PC-3 (cell line): Measurements from ENCODE around the gene ENTR1. TPM values are rescaled to one million over a fixed set of nuclear protein-coding genes. Genes with fewer than 3 reads are reported as not detected.
"Not testable (repeated sequence)": the region's sequence is repeated elsewhere in the genome, so short reads cannot be mapped to it uniquely, and the experiment has no call there.

Experiments
- ATAC-seq: fragments of 200-7000 bp; cut with Tn5 transposase; 2 replicates; pipeline ENCODE4 v1.9.1; 2020; ENCODE audit warnings: mild to moderate bottlenecking, moderate library complexity
- BruUV-seq: library from RNA; stranded (reverse); fragments of 400-500 nt; replicated peaks from 2 replicates; lab custom pipeline; 2021; lab: Mats Ljungman, UMichigan
- CTCF ChIA-PET: fragments of 300-600 bp; sonication (Branson Sonifier 250); formaldehyde crosslinking; loops from one replicate; lab custom pipeline; 2022; ENCODE audit warnings: antibody characterized with exemption; lab: Charles Lee
- POLR2A ChIA-PET: fragments of 300-600 bp; sonication (Branson Sonifier 250); formaldehyde crosslinking; loops from one replicate; lab custom pipeline; 2022; ENCODE audit warnings: antibody characterized with exemption; ENCODE audit not compliant: unreplicated experiment; lab: Charles Lee
- DNase-seq: peaks from one replicate; pipeline ENCODE4 v3.0.0-alpha.2; 2015
- H2AFZ ChIP-seq: fragments of 300-600 bp; sonication (generic); 2 replicates; pipeline ENCODE4 v1.6.0; 2016; ENCODE audit warnings: antibody characterized with exemption, low read length
- H3F3A ChIP-seq: fragments of 300-600 bp; sonication (generic); one replicate; pipeline ENCODE4 v1.6.0; 2017; ENCODE audit warnings: antibody characterized with exemption, low read length, control low read depth, mild to moderate bottlenecking; ENCODE audit not compliant: unreplicated experiment
- H3K27ac ChIP-seq: fragments of 300-600 bp; sonication (generic); 2 replicates; pipeline ENCODE4 v1.5.1; 2016; ENCODE audit warnings: mild to moderate bottlenecking, low read length
- H3K27me3 ChIP-seq: fragments of 300-600 bp; sonication (generic); 2 replicates; pipeline ENCODE4 v1.6.1; 2016; ENCODE audit warnings: low read length, mixed read lengths
- H3K36me3 ChIP-seq: fragments of 300-600 bp; sonication (generic); 2 replicates; pipeline ENCODE4 v1.6.1; 2016; ENCODE audit warnings: low read depth, mixed run types, low read length, mixed read lengths
- H3K4me1 ChIP-seq: fragments of 300-600 bp; sonication (generic); 2 replicates; pipeline ENCODE4 v1.5.1; 2016; ENCODE audit warnings: low read length; ENCODE audit not compliant: insufficient read depth
- H3K4me2 ChIP-seq: fragments of 300-600 bp; sonication (generic); 2 replicates; pipeline ENCODE4 v1.6.0; 2016; ENCODE audit warnings: low read length
- H3K4me3 ChIP-seq: fragments of 300-600 bp; sonication (generic); 2 replicates; pipeline ENCODE4 v1.5.1; 2016; ENCODE audit warnings: mild to moderate bottlenecking, low read length, mixed read lengths
- H3K79me2 ChIP-seq: fragments of 300-600 bp; sonication (generic); 2 replicates; pipeline ENCODE4 v1.6.1; 2017; ENCODE audit warnings: low read length, mixed read lengths
- H3K9ac ChIP-seq: fragments of 300-600 bp; sonication (generic); 2 replicates; pipeline ENCODE4 v1.6.0; 2016; ENCODE audit warnings: mild to moderate bottlenecking, low read length
- H3K9me2 ChIP-seq: fragments of 300-600 bp; sonication (generic); replicated peaks from 2 replicates; pipeline ENCODE4 v1.6.1; 2016; ENCODE audit warnings: mixed run types, low read length, mixed read lengths
- H3K9me3 ChIP-seq: fragments of 300-600 bp; sonication (generic); 2 replicates; pipeline ENCODE4 v1.6.1; 2016; ENCODE audit warnings: low read length, mixed read lengths
- H4K20me1 ChIP-seq: fragments of 300-600 bp; sonication (generic); 2 replicates; pipeline ENCODE4 v1.6.1; 2016; ENCODE audit warnings: low read length, mixed read lengths
- CTCF ChIP-seq: fragments of 300-600 bp; sonication (generic); conservative IDR thresholded peaks from 2 replicates; pipeline ENCODE4 v1.5.1; 2017; ENCODE audit warnings: antibody characterized with exemption, low read depth, mild to moderate bottlenecking, low read length
- EZH2 ChIP-seq: fragments of 300-600 bp; sonication (generic); IDR thresholded peaks from one replicate; pipeline ENCODE4 v1.6.1; 2017; ENCODE audit warnings: antibody characterized with exemption, mild to moderate bottlenecking, low read length; ENCODE audit not compliant: unreplicated experiment
- EZH2phosphoT487 ChIP-seq: fragments of 300-600 bp; sonication (generic); IDR thresholded peaks from 2 replicates; pipeline ENCODE4 v1.6.1; 2018; ENCODE audit warnings: mild to moderate bottlenecking, antibody characterized with exemption, low read length, borderline replicate concordance
- intact Hi-C: fragments of 100-400 bp; cut with micrococcal nuclease; formaldehyde crosslinking; loops from 2 replicates; pipeline ENCODE4 v1.9.0; 2023
- total RNA-seq: library from RNA; depleted of rRNA; stranded (reverse); fragments of >200 nt; gene quantifications from 2 replicates; pipeline ENCODE4 v1.2.3, GENCODE V29; 2014

Gene ENTR1
- total RNA-seq, 1 experiment from 2014 or later, result 32.3 TPM

GRCh38 chr9:136407911-136408310 lies 2.5 kb downstream of the ENTR1 start:
- H3K4me3 ChIP-seq, result no peak overlapping the region
- H3F3A ChIP-seq, result no peaks in the 10 kb centered on the region
- ChIA-PET POLR2A (no interaction called here), CTCF (no interaction called here)
- DNase-seq (no peak), ATAC-seq (no peak)
- H3K4me1 ChIP-seq, result peaks cover 18% of the 10 kb centered on the region; the same call in 1 of the 2 replicates
- H3K4me2 ChIP-seq, result no peak overlapping the region
- H2AFZ ChIP-seq, result no peak overlapping the region
- no TSS peak for BruUV-seq
- H3K9me3 ChIP-seq, result no peaks in the 10 kb centered on the region
- TF ChIP-seq EZH2 (no peak), CTCF (no peak), EZH2phosphoT487 (no peak)
- intact Hi-C loops, result no loop called here
- H3K9ac ChIP-seq, result no peak overlapping the region
- H3K36me3 ChIP-seq, result peaks cover 8% of the 10 kb centered on the region; the same call in 1 of the 2 replicates
- H3K27me3 ChIP-seq, result no peaks in the 10 kb centered on the region
- H3K79me2 ChIP-seq, result peaks cover 40% of the 10 kb centered on the region
- H3K9me2 ChIP-seq, result no peaks in the 10 kb centered on the region
- peaks cover 10% of the 10 kb centered on the region; the same call in 1 of the 2 replicates for H4K20me1 ChIP-seq
- no peak overlapping the region for H3K27ac ChIP-seq

GRCh38 chr9:136407061-136407460 lies 3.4 kb downstream of the ENTR1 start:
- peaks cover 32% of the 10 kb centered on the region for H3K79me2 ChIP-seq
- DNase-seq, BruUV-seq, H3K36me3 ChIP-seq, H3K9ac ChIP-seq, H3K4me2 ChIP-seq, H3K27me3 ChIP-seq, ATAC-seq, intact Hi-C loops, H3K9me3 ChIP-seq, H3F3A ChIP-seq, POLR2A ChIA-PET, CTCF ChIA-PET, H2AFZ ChIP-seq, H3K27ac ChIP-seq, H3K9me2 ChIP-seq, H3K4me3 ChIP-seq, H4K20me1 ChIP-seq: not testable (repeated sequence)
- peaks cover 15% of the 10 kb centered on the region; the same call in 1 of the 2 replicates for H3K4me1 ChIP-seq

GRCh38 chr9:136405904-136406303 lies 4.5 kb downstream of the ENTR1 start:
- H2AFZ ChIP-seq, ATAC-seq, intact Hi-C loops, BruUV-seq, H3K27me3 ChIP-seq, H4K20me1 ChIP-seq, CTCF ChIA-PET, H3K4me1 ChIP-seq, DNase-seq, H3K27ac ChIP-seq, H3K9ac ChIP-seq, H3F3A ChIP-seq, H3K9me2 ChIP-seq, H3K4me3 ChIP-seq, POLR2A ChIA-PET, H3K36me3 ChIP-seq, H3K9me3 ChIP-seq, H3K4me2 ChIP-seq: not testable (repeated sequence)
- H3K79me2 ChIP-seq, result peaks cover 20% of the 10 kb centered on the region

GRCh38 chr9:136405481-136405880 lies 4.9 kb downstream of the ENTR1 start:
- no peaks in the 10 kb centered on the region for H3F3A ChIP-seq
- H3K4me2 ChIP-seq, result no peak overlapping the region
- no peak overlapping the region for H3K4me3 ChIP-seq
- DNase-seq (no peak), ATAC-seq (no peak)
- H3K9me2 ChIP-seq, result no peaks in the 10 kb centered on the region
- no TSS peak for BruUV-seq
- H3K27ac ChIP-seq, result no peak overlapping the region
- TF ChIP-seq EZH2phosphoT487 (no peak), CTCF (no peak)
- H2AFZ ChIP-seq, result no peak overlapping the region
- ChIA-PET CTCF (no interaction called here), POLR2A (no interaction called here)
- H4K20me1 ChIP-seq, result no peaks in the 10 kb centered on the region
- H3K79me2 ChIP-seq, result peaks cover 16% of the 10 kb centered on the region
- no peaks in the 10 kb centered on the region for H3K27me3 ChIP-seq
- intact Hi-C loops, result no loop called here
- no peaks in the 10 kb centered on the region for H3K9me3 ChIP-seq
- no peaks in the 10 kb centered on the region; the same call in 1 of the 2 replicates for H3K36me3 ChIP-seq
- no peak overlapping the region for H3K9ac ChIP-seq
- H3K4me1 ChIP-seq, result peaks cover 9% of the 10 kb centered on the region; the same call in 1 of the 2 replicates
